HepG2 (cell line): Measurements from ENCODE around the gene C10orf90.

Experiments used
- EZH2 ChIP-seq: conservative IDR thresholded peaks from 2 replicates; pipeline ENCODE4 v1.6.1; 2012; ENCODE audit warnings: mild to moderate bottlenecking, low read depth, low read length, moderate library complexity
- FOXK2 ChIP-seq: fragments of 450-650 bp; IDR thresholded peaks from 2 replicates; pipeline ENCODE4 v1.6.1; 2016
- FOXO1 ChIP-seq: sonication (generic); formaldehyde crosslinking; IDR thresholded peaks from 2 replicates; pipeline ENCODE4 v1.4.0; 2020; ENCODE audit warnings: missing genetic modification reagents
- IRX3 ChIP-seq: sonication (generic); formaldehyde crosslinking; IDR thresholded peaks from 2 replicates; pipeline ENCODE4 v1.8.1; 2023; ENCODE audit warnings: mild to moderate bottlenecking, low read depth, missing genetic modification reagents, borderline replicate concordance
- JUN ChIP-seq: sonication (generic); formaldehyde crosslinking; IDR thresholded peaks from 2 replicates; pipeline ENCODE4 v1.4.0; 2020; ENCODE audit warnings: mild to moderate bottlenecking, missing genetic modification reagents
- MAFK ChIP-seq, 2 experiments: IDR thresholded peaks in 1 of 2; conservative IDR thresholded peaks in 1 of 2; 2 replicates each; pipeline ENCODE4 v1.6.1; 2011; ENCODE audit warnings: improper control_type of control experiment in 2 of 2, low read length in 2 of 2
- POLR2AphosphoS5 ChIP-seq: IDR thresholded peaks from 2 replicates; pipeline ENCODE4 v1.6.1; 2012; ENCODE audit warnings: low read depth, low read length
- RNF2 ChIP-seq: fragments of 450-650 bp; conservative IDR thresholded peaks from 2 replicates; pipeline ENCODE4 v1.6.1; 2016; ENCODE audit warnings: low read depth
- SNAPC5 ChIP-seq: sonication (generic); formaldehyde crosslinking; IDR thresholded peaks from 2 replicates; pipeline ENCODE4 v1.8.1; 2023; ENCODE audit warnings: mild to moderate bottlenecking, missing genetic modification reagents, borderline replicate concordance
- ZNF143 ChIP-seq: sonication (generic); formaldehyde crosslinking; IDR thresholded peaks from 2 replicates; pipeline ENCODE4 v1.4.0; 2020; ENCODE audit warnings: missing genetic modification reagents
- ZNF446 ChIP-seq: sonication (generic); formaldehyde crosslinking; IDR thresholded peaks from 2 replicates; pipeline ENCODE4 v1.5.0; 2020; ENCODE audit warnings: mild to moderate bottlenecking, missing genetic modification reagents
- ZNF549 ChIP-seq: sonication (generic); formaldehyde crosslinking; IDR thresholded peaks from 2 replicates; pipeline ENCODE4 v1.5.0; 2020; ENCODE audit warnings: missing genetic modification reagents

GRCh38 chr10:126516515-126516914, 154.0 kb downstream of the C10orf90 start:
- no peak for TF ChIP-seq FOXO1 (CRISPR knock-in tag)
- no peak for TF ChIP-seq POLR2AphosphoS5
- no peak for TF ChIP-seq ZNF446 (CRISPR knock-in tag)
- no peak for TF ChIP-seq JUN
- no peak for TF ChIP-seq SNAPC5 (CRISPR knock-in tag)
- TF ChIP-seq ZNF143 (CRISPR knock-in tag): no peak
- no peak for TF ChIP-seq FOXK2
- no peak for TF ChIP-seq MAFK (conservative IDR thresholded peaks at IDR 0.05 in 1 of 2, IDR thresholded peaks at IDR 0.05 in 1 of 2; ENCODE audit: low read length in 2 of 2)
- TF ChIP-seq IRX3: no peak
- TF ChIP-seq ZNF549 (CRISPR knock-in tag): no peak
- no peak for TF ChIP-seq RNF2
- no peak for TF ChIP-seq EZH2
